GM12878 (cell line): ENCODE measurements around the gene BCL11A. TPM values are rescaled to one million over a fixed set of nuclear protein-coding genes. Genes with fewer than 3 reads are reported as not detected.

Experiments
- ATAC-seq: fragments of 200-7000 bp; cut with Tn5 transposase; 3 replicates; pipeline ENCODE4 v1.9.1; 2020; ENCODE audit warnings: mild to moderate bottlenecking, moderate library complexity
- BruUV-seq: library from RNA; stranded (reverse); fragments of 400-500 nt; replicated peaks from 2 replicates; lab custom pipeline; 2021; lab: Mats Ljungman, UMichigan
- CTCF ChIA-PET: fragments of 300-600 bp; sonication (Branson Sonifier 250); formaldehyde crosslinking; extraction: SDS; loops from one replicate; lab custom pipeline; 2021; ENCODE audit warnings: inconsistent platforms; lab: Yijun Ruan, JAX
- POLR2A ChIA-PET: fragments of 350-600 bp; formaldehyde crosslinking; extraction: SDS; loops from one replicate; lab custom pipeline; 2021; ENCODE audit warnings: inconsistent platforms; lab: Charles Lee
- RAD21 ChIA-PET: fragments of 300-600 bp; sonication (Branson Sonifier 250); formaldehyde crosslinking; loops from one replicate; lab custom pipeline; 2023; ENCODE audit warnings: antibody characterized with exemption; ENCODE audit not compliant: unreplicated experiment; lab: Charles Lee
- SMC1A ChIA-PET: fragments of 300-600 bp; sonication (Branson Sonifier 250); formaldehyde crosslinking; loops from one replicate; lab custom pipeline; 2023; ENCODE audit not compliant: unreplicated experiment, uncharacterized antibody; lab: Charles Lee
- DNase-seq: peaks from one replicate; pipeline ENCODE4 v3.0.0-alpha.2; 2011; ENCODE audit warnings: low read depth, low spot score
- FAIRE-seq: peaks from 3 replicates; lab custom pipeline; 2011; peaks lifted over from hg19 to GRCh38; lab: Jason Lieb, UNC
- H2AFZ ChIP-seq: 2 replicates; pipeline ENCODE4 v1.6.0; 2011; ENCODE audit warnings: low read depth, low read length, control low read depth; ENCODE audit not compliant: control insufficient read depth
- H3K27ac ChIP-seq: 2 replicates; pipeline ENCODE4 v1.5.1; 2011; ENCODE audit warnings: control low read depth; ENCODE audit not compliant: control insufficient read depth, insufficient read depth
- H3K27me3 ChIP-seq, 2 experiments: replicated peaks in 1 of 2; 2 replicates each; pipeline versions ENCODE4 v1.6.0 to v1.6.1; 2011; ENCODE audit warnings: low read length in 1 of 2; ENCODE audit not compliant: control insufficient read depth in 2 of 2, insufficient read depth in 2 of 2
- H3K36me3 ChIP-seq, 2 experiments: 2 replicates each; pipeline ENCODE4 v1.5.1; 2011; ENCODE audit warnings: low read length in 1 of 2; ENCODE audit not compliant: control insufficient read depth in 2 of 2, insufficient read depth in 2 of 2
- H3K4me1 ChIP-seq: 2 replicates; pipeline ENCODE4 v1.6.1; 2011; ENCODE audit warnings: mild to moderate bottlenecking, low read length, moderate library complexity, mixed read lengths; ENCODE audit not compliant: control insufficient read depth, insufficient read depth
- H3K4me2 ChIP-seq: 2 replicates; pipeline ENCODE4 v1.6.0; 2011; ENCODE audit warnings: control low read depth; ENCODE audit not compliant: control insufficient read depth, insufficient read depth
- H3K4me3 ChIP-seq: fragments of 200-600 bp; sonication (generic); 2 replicates; pipeline ENCODE4 v1.5.1; 2016
- H3K79me2 ChIP-seq: 2 replicates; pipeline ENCODE4 v1.6.0; 2011; ENCODE audit warnings: low read length; ENCODE audit not compliant: control insufficient read depth, insufficient read depth
- H3K9ac ChIP-seq: 2 replicates; pipeline ENCODE4 v1.8.0; 2011; ENCODE audit warnings: low read length, control low read depth, mixed read lengths; ENCODE audit not compliant: control insufficient read depth, insufficient read depth
- H3K9me3 ChIP-seq: replicated peaks from 3 replicates; pipeline ENCODE4 v1.5.1; 2011; ENCODE audit warnings: mild to moderate bottlenecking, low read length; ENCODE audit not compliant: control insufficient read depth, insufficient read depth
- H4K20me1 ChIP-seq: 2 replicates; pipeline ENCODE4 v1.6.0; 2011; ENCODE audit not compliant: control insufficient read depth, insufficient read depth
- MYC ChIP-seq: IDR thresholded peaks from 2 replicates; pipeline ENCODE4 v1.6.1; 2011; ENCODE audit warnings: mild to moderate bottlenecking, low read length, moderate library complexity, inconsistent platforms; ENCODE audit not compliant: insufficient read depth, insufficient replicate concordance, insufficient read length, severe bottlenecking
- POLR2A ChIP-seq: IDR thresholded peaks from 2 replicates; pipeline ENCODE4 v1.6.1; 2011; ENCODE audit warnings: low read depth, mild to moderate bottlenecking, low read length
- STAT3 ChIP-seq: IDR thresholded peaks from 2 replicates; pipeline ENCODE4 v1.6.1; 2011; ENCODE audit warnings: low read depth, low read length, improper control_type of control experiment
- TCF3 ChIP-seq: IDR thresholded peaks from 2 replicates; pipeline ENCODE4 v1.6.1; 2012; ENCODE audit warnings: low read depth, mild to moderate bottlenecking, low read length, borderline replicate concordance; ENCODE audit not compliant: insufficient read depth
- WGBS: methylation state at CpG from one replicate; pipeline ENCODE4 v1.1.6; 2016; ENCODE audit warnings: low lambda C conversion rate; ENCODE audit not compliant: insufficient replicate concordance, insufficient coverage; ENCODE audit errors: missing lambda C conversion rate; 5-methylcytosine and 5-hydroxymethylcytosine counted together
- in situ Hi-C: fragments of 300-500 bp; cut with MboI; formaldehyde crosslinking; loops from 9 replicates; pipeline ENCODE4 v1.14.3; 2018; ENCODE audit warnings: mixed read lengths
- intact Hi-C: fragments of 100-400 bp; cut with micrococcal nuclease; formaldehyde crosslinking; loops from one replicate; pipeline ENCODE4 v1.14.2; 2022; ENCODE audit not compliant: unreplicated experiment
- polyA plus RNA-seq, 11 experiments: library from polyadenylated mRNA; depleted of rRNA in 4 of 11; unstranded in 6 of 11; stranded (reverse) in 5 of 11; fragments of >200 nt; fragmentation: Nextera tagmentation in 4 of 11; fragmentation: Illumina TruSeq in 1 of 11; extraction: Ambion mirVana in 4 of 11; extraction: Trizol in 1 of 11; gene quantifications; 1 replicate in 1 of 11; 2 replicates in 10 of 11; pipeline versions ENCODE4 v1.2.1 to v1.2.3, GENCODE V29; 2011 to 2016; ENCODE audit warnings: inconsistent platforms in 2 of 11, missing spikeins in 2 of 11, low read depth in 1 of 11
- total RNA-seq, 4 experiments: library from RNA; depleted of rRNA in 3 of 4; stranded (reverse); fragments of >200 nt in 3 of 4; fragmentation: Illumina TruSeq in 1 of 4; extraction: Trizol in 1 of 4; gene quantifications; 2 replicates each; pipeline versions ENCODE4 v1.2.1 to v1.2.3, GENCODE V29; 2013 to 2021
- TF ChIP-seq, protein P1 (sequence below): fragments of 450-650 bp; IDR thresholded peaks from 2 replicates; pipeline ENCODE4 v1.6.1; 2017; ENCODE audit warnings: mild to moderate bottlenecking, moderate library complexity

The BCL11A gene
- total and polyA plus RNA-seq, 10 of the 15 experiments (the other 5 are each of a cell fraction or from before 2014, with no cell fraction given) = 7.5 to 26.6 (median 11.1) TPM; not detected in 1

DNA sequence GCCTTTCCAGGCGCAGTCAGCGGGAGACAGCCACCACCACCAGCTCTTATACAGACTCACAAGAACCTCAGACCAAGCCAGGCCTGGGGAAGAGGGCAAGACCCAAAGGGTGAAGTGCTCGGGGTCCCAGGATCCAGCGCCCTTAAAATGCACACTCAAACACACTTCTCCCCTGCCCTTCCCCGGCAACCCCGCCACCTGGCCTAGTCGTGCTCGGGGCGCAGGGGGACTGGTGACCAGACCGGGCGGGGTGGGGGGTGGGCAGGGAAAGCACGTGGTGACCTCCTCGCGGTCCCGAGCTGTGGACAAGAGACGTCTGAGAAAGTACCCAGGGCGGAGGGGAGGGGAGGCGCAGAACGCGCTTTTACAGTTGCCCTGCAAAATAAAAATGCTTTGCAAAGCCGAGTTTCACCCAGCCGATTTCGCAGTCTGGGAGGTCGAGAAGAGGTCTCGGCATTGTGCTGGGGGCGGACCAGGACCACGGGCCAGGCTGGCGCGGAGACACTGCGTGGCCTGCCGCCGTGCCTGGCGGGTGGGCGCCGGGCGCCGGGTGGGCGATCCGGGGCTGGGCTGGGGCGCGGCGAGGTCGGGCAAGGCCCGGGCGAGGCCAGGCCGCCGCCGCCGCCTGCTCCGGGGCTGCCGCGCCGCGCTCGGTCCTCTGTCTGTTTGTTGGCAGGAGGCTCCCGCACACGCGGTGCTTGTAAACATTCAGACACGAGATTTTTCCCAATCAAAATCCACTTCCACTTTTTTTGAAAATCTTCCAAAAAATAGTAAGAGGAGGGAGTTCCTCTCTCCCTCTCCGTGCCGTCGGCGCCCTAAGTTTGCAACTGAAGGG lies 2.0 kb downstream of the BCL11A start:
- no peak for DNase-seq
- H3K4me2 ChIP-seq = peak overlapping the region; percentile 77
- SMC1A ChIA-PET = no interaction called here

More for the DNA sequence above, 2.0 kb downstream of the BCL11A start:
- ChIA-PET RAD21 (interaction anchor here (2.6 kb wide), 1 partner anchor 112 kb away, joined by 8 read pairs; no protein-coding TSS in a partner anchor), CTCF (no interaction called here), POLR2A (no interaction called here)
- peak overlapping the region; percentile 88 for H3K9ac ChIP-seq
- intact Hi-C loops = loop anchor here (2.0 to 10.0 kb wide), 9 partner anchors 105 to 1787 kb away; no protein-coding TSS in a partner anchor
- in situ Hi-C loops = no loop called here
- no TSS peak for BruUV-seq
- H3K4me1 ChIP-seq = 0 out of 2 replicates have a peak, but pooled peaks cover 7% of the 10 kb centered on the region
- no peaks in the 10 kb centered on the region for H3K9me3 ChIP-seq
- H2AFZ ChIP-seq = peak overlapping the region; percentile 60
- FAIRE-seq (no peak), ATAC-seq (no peak)
- peaks cover 0 to 5% of the 10 kb centered on the region in 2 experiments; a peak in 2 of 4 replicates for H3K27me3 ChIP-seq
- H3K4me3 ChIP-seq = peak overlapping the region; percentile 81
- under 1% methylated on average over 52 of the region's 63 CpGs for WGBS
- H3K79me2 ChIP-seq = peaks cover 74% of the 10 kb centered on the region
- no peak for TF ChIP-seq STAT3
- TF ChIP-seq, protein P1, sequence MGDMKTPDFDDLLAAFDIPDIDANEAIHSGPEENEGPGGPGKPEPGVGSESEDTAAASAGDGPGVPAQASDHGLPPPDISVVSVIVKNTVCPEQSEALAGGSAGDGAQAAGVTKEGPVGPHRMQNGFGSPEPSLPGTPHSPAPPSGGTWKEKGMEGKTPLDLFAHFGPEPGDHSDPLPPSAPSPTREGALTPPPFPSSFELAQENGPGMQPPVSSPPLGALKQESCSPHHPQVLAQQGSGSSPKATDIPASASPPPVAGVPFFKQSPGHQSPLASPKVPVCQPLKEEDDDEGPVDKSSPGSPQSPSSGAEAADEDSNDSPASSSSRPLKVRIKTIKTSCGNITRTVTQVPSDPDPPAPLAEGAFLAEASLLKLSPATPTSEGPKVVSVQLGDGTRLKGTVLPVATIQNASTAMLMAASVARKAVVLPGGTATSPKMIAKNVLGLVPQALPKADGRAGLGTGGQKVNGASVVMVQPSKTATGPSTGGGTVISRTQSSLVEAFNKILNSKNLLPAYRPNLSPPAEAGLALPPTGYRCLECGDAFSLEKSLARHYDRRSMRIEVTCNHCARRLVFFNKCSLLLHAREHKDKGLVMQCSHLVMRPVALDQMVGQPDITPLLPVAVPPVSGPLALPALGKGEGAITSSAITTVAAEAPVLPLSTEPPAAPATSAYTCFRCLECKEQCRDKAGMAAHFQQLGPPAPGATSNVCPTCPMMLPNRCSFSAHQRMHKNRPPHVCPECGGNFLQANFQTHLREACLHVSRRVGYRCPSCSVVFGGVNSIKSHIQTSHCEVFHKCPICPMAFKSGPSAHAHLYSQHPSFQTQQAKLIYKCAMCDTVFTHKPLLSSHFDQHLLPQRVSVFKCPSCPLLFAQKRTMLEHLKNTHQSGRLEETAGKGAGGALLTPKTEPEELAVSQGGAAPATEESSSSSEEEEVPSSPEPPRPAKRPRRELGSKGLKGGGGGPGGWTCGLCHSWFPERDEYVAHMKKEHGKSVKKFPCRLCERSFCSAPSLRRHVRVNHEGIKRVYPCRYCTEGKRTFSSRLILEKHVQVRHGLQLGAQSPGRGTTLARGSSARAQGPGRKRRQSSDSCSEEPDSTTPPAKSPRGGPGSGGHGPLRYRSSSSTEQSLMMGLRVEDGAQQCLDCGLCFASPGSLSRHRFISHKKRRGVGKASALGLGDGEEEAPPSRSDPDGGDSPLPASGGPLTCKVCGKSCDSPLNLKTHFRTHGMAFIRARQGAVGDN = no peak
- peak; percentile 49 for TF ChIP-seq MYC
- TF ChIP-seq POLR2A = peak; percentile 58
- 0 out of 2 replicates have a peak, but pooled peaks have one; percentile 12 for TF ChIP-seq TCF3
- H3K36me3 ChIP-seq = no peaks in the 10 kb centered on the region; a peak in 1 of 4 replicates
- H4K20me1 ChIP-seq = no peaks in the 10 kb centered on the region
- peak overlapping the region; percentile 89 for H3K27ac ChIP-seq
